22Rv1 (cell line): Measurements from ENCODE around the gene VSIR.

Source experiments
- ZFX ChIP-seq: fragments of 450-650 bp; IDR thresholded peaks from 2 replicates; pipeline ENCODE4 v1.6.1; 2017; ENCODE audit warnings: antibody characterized with exemption, borderline replicate concordance
- TF ChIP-seq, protein P1 (sequence below): fragments of 450-650 bp; IDR thresholded peaks from 2 replicates; pipeline ENCODE4 v1.5.1; 2017; ENCODE audit warnings: mild to moderate bottlenecking

DNA sequence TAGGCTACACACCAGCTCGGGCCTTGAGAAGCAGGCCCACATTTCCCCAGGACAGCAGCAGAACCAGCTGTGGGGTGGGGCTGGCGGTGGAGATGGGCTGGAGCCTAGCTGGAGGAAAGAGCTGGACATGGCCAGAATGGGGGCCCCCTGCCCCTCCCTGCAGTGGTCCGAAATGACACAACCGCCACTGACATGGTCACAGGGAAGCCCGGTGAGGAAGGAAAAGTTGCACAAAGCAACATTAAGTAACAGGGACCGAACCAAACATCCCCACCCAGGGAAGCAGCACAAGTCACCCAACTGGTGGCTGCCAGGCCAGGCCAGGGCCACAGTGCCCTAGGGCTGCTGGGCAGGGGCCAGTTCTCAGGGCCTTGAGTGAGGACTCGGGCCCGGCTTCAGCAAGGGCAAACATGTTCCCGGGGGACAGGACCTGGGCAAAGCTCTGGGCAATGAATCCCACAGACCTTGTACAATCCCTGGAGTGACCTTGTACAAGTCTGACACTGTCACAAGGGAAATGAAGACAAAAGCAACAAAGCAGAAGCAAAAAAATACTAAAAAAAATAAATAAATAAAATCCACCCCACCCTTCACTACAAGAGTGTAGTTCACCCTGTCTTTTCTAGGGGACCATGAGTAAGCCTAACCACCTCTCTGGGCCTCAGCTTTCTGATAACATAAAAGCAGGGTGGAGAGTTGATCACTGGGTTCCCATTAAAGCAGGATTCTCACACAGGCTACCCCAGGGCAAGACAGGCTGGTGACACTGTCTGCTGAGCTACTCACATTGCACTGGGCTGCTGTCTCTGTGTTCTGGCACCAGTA is 44.7 kb upstream of the VSIR start:
- TF ChIP-seq, protein P1, sequence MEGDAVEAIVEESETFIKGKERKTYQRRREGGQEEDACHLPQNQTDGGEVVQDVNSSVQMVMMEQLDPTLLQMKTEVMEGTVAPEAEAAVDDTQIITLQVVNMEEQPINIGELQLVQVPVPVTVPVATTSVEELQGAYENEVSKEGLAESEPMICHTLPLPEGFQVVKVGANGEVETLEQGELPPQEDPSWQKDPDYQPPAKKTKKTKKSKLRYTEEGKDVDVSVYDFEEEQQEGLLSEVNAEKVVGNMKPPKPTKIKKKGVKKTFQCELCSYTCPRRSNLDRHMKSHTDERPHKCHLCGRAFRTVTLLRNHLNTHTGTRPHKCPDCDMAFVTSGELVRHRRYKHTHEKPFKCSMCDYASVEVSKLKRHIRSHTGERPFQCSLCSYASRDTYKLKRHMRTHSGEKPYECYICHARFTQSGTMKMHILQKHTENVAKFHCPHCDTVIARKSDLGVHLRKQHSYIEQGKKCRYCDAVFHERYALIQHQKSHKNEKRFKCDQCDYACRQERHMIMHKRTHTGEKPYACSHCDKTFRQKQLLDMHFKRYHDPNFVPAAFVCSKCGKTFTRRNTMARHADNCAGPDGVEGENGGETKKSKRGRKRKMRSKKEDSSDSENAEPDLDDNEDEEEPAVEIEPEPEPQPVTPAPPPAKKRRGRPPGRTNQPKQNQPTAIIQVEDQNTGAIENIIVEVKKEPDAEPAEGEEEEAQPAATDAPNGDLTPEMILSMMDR = no peak
- TF ChIP-seq ZFX = no peak
